PFSK-1 (cell line): ENCODE measurements around the gene RAB11FIP3.

Experiments used
- POLR2AphosphoS5 ChIP-seq: IDR thresholded peaks from 2 replicates; pipeline ENCODE4 v1.6.1; 2012; ENCODE audit warnings: low read depth, mild to moderate bottlenecking, control low read depth, low read length, moderate library complexity
- TAF1 ChIP-seq: IDR thresholded peaks from 2 replicates; pipeline ENCODE4 v1.6.1; 2012; ENCODE audit warnings: low read length, control low read depth, borderline replicate concordance; ENCODE audit not compliant: insufficient read depth

- TF ChIP-seq TAF1 (no peak), POLR2AphosphoS5 (no peak)
These were observed 134.8 kb downstream of the RAB11FIP3 start, which contains the start of gene PRR35 for GRCh38 chr16:560204-560700.
